ENCODE results near the gene ILKAP.

Gene ILKAP, protein sequence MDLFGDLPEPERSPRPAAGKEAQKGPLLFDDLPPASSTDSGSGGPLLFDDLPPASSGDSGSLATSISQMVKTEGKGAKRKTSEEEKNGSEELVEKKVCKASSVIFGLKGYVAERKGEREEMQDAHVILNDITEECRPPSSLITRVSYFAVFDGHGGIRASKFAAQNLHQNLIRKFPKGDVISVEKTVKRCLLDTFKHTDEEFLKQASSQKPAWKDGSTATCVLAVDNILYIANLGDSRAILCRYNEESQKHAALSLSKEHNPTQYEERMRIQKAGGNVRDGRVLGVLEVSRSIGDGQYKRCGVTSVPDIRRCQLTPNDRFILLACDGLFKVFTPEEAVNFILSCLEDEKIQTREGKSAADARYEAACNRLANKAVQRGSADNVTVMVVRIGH

DNA sequence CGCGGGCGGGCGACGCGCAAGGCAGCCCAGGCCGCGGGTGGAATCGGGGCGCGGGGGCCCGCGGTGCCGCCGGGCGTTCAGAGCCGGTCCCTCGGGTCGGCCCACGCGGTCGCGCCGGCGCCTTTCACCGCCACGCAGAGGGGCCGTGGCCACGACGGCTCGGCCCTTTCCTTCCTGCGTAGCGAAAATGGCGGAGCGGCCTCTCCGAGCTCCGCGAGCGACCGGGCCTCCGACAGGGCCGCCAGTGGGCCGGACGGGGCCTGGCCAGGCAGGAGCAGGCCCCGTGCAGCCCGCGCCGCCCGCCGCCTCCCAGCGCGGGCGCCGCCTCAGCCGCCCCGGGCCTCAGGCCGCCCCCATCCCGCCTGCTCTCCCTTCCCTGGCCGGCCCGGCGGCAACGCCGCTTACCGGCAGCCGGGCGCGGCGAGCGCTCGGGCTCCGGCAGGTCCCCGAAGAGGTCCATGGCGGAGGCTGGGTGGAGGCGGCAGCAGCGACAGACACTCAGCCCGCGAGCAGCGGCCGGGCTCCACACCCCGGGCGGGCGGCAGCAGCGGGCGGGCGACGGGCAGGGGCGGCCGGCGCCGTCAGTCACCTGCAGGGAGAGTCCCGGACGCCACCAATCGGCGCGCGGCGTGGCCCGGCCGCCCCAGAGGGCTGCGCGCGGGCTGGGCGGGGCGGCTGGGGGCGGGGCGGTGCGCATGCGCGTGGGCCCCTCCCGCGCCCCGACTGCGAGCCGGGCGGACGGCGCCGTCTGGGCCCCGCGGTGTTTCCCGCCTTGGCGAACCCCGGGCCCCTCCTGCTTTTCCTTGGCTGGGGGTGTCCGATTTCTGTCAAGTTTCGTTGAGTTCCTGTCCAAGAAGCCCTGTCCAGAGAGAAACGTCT, at the start of gene ILKAP:
Gene ILKAP, minus strand, starts transcription at position 602 of the 879 bp plus-strand sequence. Its CDS starts 142 bp downstream, at position 460.
- FAIRE-seq, result no peak

DNA sequence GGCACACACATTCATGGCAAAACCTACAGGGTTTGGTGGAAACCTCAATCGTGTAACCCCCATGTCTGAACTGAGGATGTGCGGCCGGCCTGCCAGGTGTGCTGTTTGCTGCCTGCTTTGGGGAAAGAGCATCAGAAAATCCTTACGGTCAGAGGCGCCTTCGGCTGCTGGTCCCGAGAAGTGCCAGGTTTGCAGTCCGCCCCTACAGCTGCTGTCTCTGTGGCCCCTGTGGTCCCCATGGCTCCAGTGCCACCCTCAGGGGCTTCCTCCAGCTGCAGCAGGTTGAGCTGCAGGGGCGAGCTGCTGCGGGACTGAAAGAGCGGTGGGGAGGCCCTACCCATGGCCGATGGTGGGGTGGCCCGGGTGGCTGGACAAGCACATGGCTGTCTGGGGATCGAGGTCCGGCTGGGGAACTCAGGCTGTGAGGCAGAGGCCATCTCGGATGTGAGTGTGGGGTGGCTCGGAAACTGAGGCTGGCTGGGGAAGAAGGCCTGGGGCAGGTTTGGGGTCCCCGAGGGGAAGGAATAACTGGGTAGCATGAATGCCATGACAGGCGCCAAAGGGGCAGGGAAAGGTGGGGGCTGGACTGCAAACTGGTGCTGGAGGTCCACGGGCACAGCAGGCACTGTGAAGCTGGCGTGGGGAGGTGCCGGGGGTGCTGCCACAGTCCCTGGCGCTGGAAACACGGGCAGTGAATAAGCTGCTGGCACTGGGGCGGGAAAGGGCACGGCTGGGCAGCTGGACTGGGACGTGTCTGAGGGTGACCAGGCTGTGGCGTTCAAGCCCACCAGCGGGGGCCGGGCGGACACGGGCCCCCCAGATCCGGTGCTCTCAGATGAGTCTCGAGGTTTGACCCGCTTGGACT, 49.5 kb upstream of the ILKAP start:
- no peak for FAIRE-seq

DNA sequence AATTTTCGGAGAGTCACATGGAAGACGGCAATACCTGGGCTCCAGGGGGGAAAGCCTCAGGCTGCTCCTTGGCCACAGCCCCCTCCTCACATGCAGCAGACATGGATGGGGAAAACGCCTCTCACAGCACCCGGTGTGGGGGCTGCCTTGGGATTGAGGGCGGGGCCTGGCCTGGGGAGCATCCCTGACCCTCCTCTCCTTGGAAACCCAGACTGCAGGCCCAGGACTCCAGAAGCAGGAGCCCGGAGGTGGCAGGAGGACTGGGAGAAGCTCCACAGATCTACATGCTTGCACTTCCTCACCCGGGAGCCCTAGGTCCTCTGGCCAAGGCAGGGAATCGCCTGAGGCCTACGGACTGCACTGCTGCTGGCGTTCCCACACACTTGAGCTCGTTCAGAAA, 48.5 kb upstream of the ILKAP start:
- no peak for FAIRE-seq

DNA sequence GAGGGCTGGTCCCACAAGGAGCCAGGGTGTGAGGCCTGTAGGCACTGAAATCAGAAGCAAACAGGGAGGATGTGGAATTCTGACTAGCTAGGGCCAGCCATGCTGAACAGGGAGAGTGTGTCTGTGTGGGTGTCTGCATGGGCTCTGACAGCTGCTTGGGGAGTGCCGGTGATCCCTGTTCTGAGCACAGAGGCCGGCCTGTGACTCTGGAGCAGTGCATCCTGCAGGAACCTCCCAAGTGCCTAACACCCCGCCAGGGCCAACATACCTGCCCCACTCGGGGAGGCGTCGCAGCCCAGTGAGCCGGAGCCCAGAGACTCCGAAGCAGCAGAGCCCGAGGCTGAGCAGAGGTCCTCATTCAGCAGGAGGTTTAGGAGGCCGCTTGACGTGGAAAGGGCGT, 47.8 kb upstream of the ILKAP start:
- no peak for FAIRE-seq

DNA sequence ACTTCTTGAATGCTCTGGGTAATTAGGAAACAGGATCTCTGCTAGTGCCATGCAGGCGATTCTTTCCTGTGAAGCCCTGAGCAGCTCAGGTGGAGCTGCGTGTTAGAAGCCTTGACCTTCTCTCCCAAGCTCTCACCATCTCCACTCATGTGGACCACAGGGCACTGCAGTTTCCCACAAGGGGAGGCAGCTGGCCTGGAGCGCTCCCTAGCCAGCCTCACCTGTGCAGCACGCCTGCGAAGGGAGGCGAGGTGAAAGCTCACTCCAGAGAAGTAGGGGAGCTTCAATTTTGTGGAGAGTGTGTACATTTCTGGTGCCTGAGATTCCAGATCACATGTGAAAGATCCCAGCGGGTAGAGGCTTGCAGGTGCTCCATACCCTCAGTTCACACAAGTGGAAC, 47.4 kb upstream of the ILKAP start:
- no peak for FAIRE-seq

DNA sequence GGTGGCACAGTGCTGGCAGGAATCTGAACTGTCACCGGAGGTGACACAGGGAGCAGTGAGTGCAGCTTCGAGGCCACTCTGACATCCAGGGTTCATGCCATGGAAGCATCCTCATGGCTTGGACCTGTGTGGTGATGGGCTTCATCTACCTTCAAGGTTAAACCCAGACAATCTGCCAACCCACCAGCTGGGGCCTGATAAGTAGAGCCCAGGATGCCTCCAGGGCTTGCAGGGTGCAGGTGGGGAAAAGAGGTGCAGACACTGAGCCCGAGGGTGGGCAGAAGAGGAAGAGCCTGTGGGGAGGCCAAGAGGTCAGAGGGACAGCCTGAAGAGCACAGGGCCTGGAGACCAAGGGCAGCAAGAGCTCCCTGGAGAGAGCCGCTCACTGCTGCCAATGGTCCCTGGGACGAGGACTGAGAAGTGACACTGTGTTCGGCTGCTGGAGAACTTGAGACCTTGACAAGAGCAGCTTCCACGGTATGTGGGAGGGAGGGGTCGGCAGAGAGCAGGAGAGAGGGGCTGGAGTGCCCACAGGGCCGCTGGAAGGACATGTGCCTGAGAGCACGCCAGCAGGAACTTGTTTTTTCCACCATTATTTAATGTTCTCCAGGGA, 44.5 kb upstream of the ILKAP start:
- FAIRE-seq, result no peak

DNA sequence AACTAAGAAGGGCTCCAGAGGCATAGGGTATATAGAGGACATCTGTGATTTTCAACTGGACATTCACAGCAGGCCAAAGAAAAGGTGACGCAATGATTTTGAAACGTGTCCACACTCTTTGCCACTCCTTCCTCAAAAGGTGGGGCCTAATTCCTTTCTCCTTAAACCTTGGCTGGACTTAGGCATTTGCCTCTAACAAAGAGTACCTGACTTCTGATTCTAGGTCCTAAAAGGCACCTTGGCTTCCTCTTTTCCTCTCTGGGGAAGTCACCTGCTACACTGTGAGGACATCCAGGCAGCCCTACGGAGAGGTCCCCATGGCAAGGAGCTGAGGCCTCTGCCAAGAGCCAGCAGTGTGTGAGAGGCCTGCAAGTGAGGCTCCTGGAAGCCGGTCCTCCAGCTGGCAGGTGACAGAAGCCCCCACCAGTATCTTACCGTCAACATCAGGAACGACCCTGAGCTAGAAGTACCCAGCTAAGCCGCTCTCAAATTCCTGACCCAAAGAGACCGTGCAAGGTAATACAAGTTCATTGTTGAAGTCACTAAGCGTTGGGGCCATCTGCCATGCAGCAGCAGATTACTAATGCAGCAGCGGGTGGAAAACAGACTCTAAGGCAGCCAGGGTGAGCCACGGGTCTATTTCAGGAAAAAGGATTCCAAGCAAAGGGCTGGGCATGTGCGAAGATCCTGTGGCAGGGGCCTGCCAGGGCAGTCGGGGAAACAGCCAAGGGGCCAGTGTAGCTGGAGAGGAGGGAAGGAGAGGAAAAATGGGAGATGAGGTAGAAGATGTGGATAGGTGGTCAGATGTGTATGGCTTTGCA, 43.7 kb upstream of the ILKAP start:
- FAIRE-seq, result no peak

DNA sequence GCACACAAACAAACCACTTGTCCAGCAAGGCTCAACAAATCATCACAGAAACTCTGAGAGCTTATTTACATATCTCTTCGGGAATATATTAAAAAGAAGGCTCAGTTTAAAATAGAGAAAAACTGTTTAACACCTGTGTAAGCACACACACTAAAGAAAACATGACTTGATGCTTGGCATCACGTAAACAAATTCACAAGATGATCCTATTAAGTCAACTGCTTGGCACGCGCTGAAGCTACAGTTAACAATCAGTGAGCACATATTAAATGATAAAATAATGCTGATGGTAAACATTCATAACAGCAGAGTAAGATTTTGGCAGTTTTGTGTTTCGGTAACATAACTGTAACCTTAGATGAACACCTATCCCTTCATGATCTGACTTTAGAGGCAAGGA, 40.7 kb upstream of the ILKAP start:
- no peak for FAIRE-seq

DNA sequence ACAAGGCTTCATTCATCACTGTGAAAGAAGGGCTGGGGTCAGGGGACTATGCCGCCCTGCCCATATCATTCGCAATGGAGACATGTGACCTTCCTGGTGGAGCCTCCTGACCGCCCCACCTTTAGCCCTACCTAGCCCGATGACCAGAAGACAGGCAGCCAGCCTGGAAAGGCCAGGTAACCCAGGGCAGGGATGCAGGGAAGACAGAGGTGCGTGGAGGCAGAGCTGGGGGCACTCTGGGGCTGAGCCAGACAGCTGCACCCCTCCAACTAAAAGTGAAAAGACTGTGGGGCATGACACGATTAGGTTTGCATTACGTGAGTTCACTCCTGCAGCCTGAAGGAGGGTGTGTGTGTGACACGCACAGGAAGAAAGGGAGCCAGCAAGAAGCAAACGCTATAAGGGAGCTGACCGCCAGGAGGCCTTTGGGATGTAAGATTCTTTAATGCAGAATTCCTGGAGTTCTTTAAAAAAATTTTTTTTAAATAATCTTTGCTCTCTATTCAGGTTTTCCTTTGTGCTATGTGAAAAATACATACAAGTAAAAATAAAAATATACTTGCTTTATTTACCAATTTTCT, 40.1 kb upstream of the ILKAP start:
- FAIRE-seq, result no peak

DNA sequence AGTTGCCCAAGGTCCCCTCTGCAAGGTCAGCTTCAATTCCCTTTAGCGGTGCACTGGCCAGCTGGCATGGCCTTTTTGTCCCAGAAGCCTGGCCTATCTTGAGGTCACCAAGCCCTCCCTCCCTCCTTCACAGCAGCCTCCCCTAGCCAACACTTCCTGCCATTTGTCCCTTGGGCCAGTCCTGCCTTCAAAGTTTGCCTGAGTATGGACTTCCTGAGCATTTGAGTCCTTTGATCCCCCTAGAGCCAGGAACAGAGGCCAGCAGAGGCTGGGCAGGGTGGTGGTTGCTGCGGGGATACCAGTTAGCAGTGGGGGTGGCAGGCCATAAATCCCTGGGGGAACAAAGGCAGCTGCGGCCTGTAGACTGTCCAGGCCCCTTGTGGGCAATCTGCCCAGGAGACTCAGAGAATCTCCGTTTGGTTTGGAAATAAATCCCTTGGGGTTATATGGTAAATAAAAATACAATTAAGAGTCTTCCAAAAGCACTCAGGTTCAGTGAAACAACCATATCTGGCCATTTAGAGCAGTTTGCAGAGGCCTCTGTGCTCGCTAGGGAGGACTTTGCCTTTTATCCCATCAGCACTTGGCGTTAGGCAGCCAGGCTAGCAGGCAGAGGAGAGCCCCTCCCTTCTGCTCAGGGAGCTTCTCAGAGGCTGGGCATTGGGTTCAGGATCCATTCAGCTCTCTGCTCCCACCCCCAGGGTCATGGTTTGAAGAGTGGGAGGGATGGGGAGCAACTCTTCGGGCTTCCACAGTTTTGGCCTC, 39.4 kb upstream of the ILKAP start:
- FAIRE-seq, result no peak

DNA sequence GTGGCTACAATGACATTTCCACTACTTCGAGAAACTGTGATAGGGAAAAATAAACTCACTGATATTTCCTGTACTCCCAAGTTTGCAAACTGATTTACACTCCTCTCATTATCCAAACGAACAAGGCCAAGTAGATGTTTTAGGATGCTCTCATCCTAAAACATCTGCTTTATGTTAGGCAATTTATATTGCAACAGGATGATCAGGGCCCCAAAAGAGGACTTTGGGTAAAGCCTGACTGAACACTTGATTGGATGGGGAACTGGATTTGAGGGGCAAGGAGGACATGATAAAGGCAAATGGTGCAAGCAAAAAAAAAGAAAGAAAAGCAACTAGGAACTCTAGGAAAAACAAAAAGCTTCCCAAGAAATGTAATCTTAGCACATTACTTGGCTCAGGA, 38.5 kb upstream of the ILKAP start:
- FAIRE-seq, result no peak

DNA sequence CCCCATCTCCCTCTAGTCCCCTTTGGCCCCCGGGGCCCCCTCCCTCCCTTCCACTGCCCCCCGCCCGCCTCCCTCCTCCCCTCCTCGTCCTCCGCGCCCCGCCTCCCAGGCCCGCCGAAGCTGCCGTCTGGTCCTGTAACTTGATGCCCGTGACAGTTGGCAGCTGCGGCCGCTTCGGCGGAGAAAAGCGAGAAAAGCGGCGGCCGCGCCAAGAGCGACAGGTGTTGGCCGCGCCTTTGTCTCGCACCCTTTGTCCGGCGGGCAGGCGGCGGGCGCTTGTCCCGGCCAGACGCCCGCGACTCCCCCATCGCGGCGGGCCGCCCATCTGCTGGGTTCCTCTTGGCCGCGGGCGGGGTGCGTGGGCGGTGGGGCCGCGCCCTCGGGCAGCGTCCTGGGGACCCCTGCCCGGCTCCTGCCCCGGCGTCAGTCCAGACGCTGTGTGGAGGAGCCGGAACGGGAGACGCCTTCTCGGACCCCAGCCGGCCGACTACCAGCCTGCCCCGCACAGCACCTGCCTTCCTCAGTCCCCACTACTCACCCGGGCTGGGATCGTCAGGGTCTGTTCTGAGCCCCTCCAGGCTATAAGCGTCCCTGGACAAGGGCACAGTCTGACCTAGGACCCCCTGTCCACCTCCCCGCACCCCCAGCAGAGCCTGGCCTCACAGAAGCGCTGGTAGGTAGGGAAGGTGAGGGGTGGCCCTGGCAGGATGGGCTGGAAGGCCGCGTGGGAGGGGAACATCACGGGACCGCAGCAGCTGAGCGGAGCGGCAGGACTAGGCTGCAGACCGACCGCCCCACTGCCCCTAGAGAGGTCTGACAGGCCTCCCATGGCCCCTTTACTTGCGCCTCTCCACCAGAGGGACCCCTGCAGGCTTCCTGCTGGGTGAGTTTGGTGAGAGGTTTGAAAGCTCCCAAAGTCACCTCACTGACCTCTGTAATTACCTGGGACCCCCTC, 37.5 kb upstream of the ILKAP start:
- FAIRE-seq, result no peak

DNA sequence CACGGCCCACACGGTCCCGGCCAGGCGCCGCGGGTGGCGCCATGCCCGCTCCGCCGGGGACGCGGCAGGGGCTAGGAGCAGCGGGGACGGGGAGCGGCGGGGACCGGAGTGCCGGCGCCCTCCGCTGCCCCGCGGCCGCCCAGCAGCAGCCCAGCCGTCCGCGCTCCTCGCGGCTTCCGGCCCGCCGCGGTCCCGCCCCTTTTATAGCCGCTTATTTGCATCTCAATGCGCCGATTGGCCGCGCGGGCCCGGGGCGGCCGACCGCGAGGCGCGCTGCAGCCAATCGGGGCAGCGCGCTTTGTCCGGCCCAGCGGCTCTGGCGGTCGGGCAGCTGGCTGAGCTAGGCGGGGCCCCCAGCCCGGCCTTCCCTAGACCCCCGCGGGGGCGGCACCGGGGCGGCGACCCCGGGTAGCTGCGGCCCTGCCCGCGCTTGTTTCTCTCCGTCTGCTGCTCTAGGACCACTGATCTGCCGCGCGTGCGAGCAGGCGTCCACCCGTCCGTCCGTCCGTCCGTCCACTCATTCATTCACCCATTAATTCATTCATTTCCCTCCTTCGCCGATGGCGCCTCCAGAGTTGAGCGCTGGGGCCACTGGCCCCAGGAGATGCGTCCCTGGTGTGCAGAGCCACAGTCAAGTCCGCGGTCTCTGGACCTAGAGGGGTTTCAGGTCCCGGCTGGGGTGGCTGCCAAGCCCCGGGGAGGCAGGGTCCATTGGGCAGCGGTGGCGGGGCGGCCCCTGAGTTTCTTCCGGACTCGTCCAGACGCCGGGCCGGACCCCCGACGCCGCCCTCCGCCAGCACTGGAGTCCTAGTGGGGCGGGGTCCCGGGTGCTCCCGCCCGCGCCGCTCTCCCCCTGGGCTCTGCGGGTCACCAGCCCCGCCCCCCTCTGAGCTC, 36.6 kb upstream of the ILKAP start, which contains the start of gene HES6:
Gene HES6, minus strand, starts transcription at position 176 of the 894 bp plus-strand sequence. Its CDS starts 133 bp downstream, at position 43.
- no peak for FAIRE-seq

DNA sequence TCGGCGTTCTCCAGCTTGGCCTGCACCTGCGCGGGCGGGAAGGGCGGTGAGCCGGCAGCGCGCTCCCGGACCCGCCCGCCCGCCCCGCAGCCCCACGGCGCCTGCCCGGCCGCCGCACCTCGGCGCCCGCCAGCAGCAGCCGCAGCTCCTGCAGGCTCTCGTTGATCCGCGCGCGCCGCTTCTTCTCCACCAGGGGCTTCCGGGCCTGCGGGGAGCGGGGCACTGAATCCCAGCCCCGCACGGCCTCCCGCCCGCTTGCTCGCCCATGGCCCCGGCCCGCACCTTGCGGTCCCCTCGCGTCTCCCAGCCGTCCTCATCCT, 36.0 kb upstream of the ILKAP start:
- no peak for FAIRE-seq

DNA sequence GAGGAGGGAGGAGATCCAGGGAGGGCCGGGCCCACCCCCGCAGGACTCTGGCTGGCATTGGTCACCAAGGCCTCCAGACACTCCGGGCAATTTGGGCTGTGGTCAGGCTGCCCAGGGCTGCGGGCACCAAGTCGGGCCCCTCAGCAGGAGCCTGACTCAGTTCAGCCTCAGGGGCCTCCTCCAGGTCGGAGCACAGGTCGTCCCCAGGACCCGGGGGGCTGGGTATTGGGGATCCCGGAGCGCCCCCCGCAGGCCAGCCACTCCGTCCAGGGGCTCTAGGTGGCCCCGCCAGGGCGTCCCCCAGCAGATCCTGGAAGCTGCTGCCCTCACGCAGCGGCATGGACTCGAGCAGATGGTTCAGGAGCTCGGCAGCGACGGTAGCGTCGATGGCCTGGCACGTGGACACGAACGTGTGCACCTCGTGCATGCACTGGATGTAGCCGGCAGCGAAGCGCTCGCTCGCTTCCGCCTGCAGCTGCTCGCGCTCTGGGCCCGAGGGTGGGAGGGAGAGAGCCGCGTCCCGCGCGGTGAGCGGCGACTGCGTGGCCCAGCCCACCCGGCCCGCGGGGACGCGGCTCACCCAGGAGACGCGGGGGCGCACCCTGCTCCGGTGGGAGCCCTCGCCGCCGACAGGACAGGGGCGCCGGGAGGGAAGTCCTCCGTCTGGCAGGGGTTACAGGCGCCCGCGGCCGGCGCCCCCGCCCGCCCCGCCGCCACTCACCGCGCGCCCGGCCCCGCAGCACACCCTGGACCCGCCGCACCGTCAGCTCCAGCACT, 35.5 kb upstream of the ILKAP start:
- no peak for FAIRE-seq

DNA sequence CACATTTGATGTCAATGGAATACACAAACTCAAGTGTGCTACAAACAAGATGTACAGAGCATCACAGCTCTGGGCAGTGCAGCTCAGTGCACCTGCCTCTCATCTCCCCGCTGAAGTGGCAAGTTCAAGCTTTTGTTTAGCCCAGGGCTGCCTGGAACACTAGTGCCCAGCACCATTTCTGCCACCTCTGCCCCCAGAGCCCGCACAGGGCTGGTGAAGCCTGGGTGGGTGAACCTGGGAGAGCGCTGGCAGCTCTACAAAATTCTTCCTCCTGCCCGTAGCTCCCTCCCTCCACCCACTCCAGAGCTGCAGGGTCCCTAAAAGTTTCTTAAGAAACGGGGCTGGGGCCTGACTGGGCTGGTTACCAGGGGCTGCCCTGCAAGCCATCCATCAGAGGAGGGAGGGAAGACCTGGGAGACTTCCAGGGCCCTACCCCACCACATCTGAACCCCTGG, 34.8 kb upstream of the ILKAP start:
- no peak for FAIRE-seq

All from endometrium (tissue), 2 donors.